NCI-H1417 treated with DMSO at 0.1 percent for 48 hours (cell line): ENCODE measurements around the gene SLC22A31.

Experiments
- DNase-seq: peaks from one replicate; lab custom pipeline; 2025; lab: John Stamatoyannopoulos, UW

SLC22A31 gene

DNA sequence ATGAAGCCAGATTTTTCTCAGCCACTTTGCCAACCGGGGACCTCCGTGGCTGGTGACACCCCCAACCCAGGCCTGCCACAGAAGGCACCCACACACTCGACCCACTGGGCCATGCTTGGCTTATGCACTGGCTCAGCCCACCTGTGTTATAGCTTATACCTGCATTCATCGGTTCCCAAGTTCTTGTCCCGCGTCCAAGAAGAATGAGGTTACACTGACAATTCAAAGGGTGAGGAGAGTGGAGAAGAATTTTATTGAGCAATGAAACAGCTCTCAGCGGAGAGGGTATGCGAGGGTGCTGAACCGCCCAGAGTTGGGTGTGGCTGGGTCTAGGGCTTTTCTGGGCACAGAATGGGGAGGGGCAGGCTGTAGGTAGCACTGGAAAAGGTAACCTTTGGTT, 51.0 kb downstream of the SLC22A31 start:
- DNase-seq: no peak

DNA sequence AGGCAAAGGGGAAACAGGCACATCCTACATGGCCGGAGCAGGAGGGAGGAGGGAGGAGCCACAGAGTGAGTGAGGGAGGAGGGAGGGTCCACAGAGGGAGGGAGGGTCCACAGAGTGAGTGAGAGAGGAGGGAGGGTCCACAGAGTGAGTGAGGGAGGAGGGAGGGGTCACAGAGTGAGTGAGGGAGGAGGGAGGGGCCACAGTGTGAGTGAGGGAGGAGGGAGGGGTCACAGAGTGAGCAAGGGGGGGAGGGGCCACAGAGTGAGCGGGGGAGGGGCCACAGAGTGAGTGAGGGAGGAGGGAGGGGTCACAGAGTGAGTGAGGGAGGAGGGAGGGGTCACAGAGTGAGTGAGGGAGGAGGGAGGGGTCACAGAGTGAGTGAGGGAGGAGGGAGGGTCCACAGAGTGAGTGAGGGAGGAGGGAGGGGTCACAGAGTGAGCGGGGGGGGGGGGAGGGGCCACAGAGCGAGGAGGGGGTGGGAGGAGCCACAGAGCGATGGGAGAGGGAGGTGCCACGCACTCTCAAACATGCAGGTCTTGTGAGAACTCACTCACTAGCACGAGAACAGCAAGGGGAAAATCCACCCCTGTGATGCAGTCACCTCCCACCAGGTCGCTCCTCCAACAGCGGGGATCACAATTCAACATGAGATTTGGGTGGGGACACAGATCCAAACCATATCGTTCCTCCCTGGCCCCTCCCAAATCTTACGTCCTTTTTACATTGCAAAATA, 53.1 kb downstream of the SLC22A31 start:
- no peak for DNase-seq

DNA sequence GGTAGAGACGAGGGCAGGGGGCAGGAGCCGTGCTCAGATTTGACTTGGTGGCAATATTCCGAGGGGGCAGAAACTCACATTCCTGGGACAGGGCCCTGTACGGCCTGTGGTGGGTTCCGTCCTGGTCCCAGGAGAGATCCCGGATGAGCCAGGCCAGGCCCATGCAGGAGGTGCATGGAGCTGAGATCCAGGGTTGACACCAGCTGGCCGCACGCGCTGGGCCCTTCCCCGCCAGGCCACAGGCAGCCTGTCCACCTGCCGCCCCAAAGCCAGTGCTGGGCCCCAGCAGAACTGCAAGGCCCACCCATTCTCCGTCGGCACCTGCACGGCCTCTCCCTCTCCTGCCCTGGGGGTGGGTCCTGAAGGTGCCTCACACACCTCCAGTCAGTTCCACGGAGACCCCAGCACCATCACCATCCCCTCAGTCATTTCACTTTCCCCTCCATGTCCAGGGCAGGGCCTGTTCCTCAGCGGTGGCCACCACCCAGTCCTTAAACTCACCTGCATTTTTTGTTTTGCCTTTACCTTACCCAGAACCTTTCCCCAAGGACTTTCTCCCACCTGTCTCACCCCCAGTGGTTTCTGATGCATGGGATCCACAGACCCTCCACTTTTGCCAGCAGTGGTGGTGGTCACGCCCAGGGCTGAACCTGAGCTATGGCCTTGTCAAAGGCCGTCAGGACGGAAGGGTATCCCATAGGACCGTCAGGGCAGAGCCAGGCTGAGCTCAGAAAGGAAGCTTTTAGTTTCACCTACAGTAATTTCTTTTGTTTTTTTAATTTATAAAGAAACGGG, 53.9 kb downstream of the SLC22A31 start:
- no peak for DNase-seq
